Cardiac muscle cell (in vitro differentiated cells and primary cell): ENCODE results near the gene NFYB. TPM values are rescaled to one million over a fixed set of nuclear protein-coding genes. Genes with fewer than 3 reads are reported as not detected.
A peak's percentile ranks its signal among the peaks of the same experiment; 100 is the strongest.
"Not testable (repeated sequence)": the region's sequence is repeated elsewhere in the genome, so short reads cannot be mapped to it uniquely, and the experiment has no call there.

Experiments
- DNase-seq, 2 donors: peaks; one replicate each; pipeline versions ENCODE4 v3.0.0 to v3.0.0-alpha.2; 2010 to 2017; ENCODE audit warnings: low read depth in 1 of 2, low spot score in 1 of 2
- H3K27ac ChIP-seq: fragments of 200-600 bp; sonication (generic); 2 replicates; pipeline ENCODE4 v1.5.1; 2016
- H3K27me3 ChIP-seq: fragments of 200-600 bp; sonication (generic); 2 replicates; pipeline ENCODE4 v1.6.0; 2016; ENCODE audit warnings: control low read depth
- H3K36me3 ChIP-seq: fragments of 200-600 bp; sonication (generic); 2 replicates; pipeline ENCODE4 v1.5.1; 2016; ENCODE audit warnings: control low read depth
- H3K4me1 ChIP-seq: fragments of 200-600 bp; sonication (generic); 2 replicates; pipeline ENCODE4 v1.8.1; 2017; ENCODE audit warnings: low read depth, mild to moderate bottlenecking, mixed run types
- H3K4me3 ChIP-seq: fragments of 200-600 bp; sonication (generic); 2 replicates; pipeline ENCODE4 v1.5.1; 2016; ENCODE audit warnings: mild to moderate bottlenecking
- H3K9me3 ChIP-seq: fragments of 200-600 bp; sonication (generic); 2 replicates; pipeline ENCODE4 v1.5.1; 2017; ENCODE audit warnings: low read depth, mild to moderate bottlenecking, control low read depth
- CTCF ChIP-seq: IDR thresholded peaks from 2 replicates; pipeline ENCODE4 v1.5.1; 2012; ENCODE audit warnings: low read depth, mild to moderate bottlenecking, low read length
- polyA plus RNA-seq: library from polyadenylated mRNA; unstranded; fragments of >200 nt; fragmentation: Nextera tagmentation; extraction: Ambion mirVana; gene quantifications from 2 replicates; pipeline ENCODE4 v1.2.1, GENCODE V29; 2016
- total RNA-seq: library from RNA; depleted of rRNA; stranded (reverse); fragments of >200 nt; gene quantifications from 2 replicates; pipeline ENCODE4 v1.2.3, GENCODE V29; 2016

NFYB gene
- total and polyA plus RNA-seq, 2 experiments from 2014 or later = 115 to 150 TPM

DNA sequence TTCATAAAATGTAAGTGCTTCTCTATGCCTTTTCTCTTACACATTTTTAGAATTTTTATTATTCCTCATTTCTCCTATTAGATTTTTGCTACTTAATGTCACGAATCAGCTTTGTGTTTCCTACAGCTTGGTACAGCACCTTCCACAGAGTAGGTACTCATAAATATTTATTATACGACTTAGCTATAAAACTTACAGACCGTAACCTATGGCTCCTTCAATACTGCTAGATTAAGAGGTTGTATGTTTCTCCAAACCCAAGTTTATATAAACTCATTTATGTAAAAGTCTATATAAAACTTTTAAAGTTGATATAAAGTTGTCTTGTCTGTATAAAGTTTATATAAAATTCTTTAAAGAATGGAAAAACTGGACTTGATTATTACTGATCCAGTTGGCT, 11.5 kb downstream of the NFYB start:
- no peaks in the 10 kb centered on the region for H3K9me3 ChIP-seq
- H3K36me3 ChIP-seq = peaks cover 78% of the 10 kb centered on the region
- H3K4me1 ChIP-seq = peaks cover 29% of the 10 kb centered on the region
- DNase-seq = no peak
- no peak overlapping the region for H3K4me3 ChIP-seq
- H3K27ac ChIP-seq = peak overlapping the region; percentile 8
- no peak for TF ChIP-seq CTCF
- no peaks in the 10 kb centered on the region for H3K27me3 ChIP-seq

DNA sequence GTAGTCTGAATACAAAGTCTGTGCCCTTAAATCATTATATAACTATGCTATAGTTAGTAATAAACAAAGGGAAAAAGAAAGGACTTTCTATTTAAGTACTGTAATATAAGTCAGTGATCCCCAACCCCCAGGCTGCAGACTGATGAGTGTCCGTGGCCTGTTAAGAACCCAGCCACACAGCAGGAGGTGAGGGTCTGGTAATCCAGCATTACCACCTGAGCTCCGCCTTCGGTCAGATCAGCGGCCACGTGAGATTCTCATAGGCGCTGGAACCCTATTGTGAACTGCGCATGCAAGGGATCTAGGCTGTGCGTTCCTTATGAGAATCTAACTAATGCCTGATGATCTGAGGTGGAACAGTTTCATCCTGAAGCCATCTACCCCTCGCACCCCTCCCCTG, 15.7 kb downstream of the NFYB start:
- TF ChIP-seq CTCF = no peak
- H3K27me3 ChIP-seq = no peaks in the 10 kb centered on the region
- peaks cover 86% of the 10 kb centered on the region for H3K36me3 ChIP-seq
- no peak for DNase-seq
- no peak overlapping the region for H3K4me3 ChIP-seq
- H3K9me3 ChIP-seq = no peaks in the 10 kb centered on the region
- H3K27ac ChIP-seq = peak overlapping the region; percentile 67
- H3K4me1 ChIP-seq = peaks cover 16% of the 10 kb centered on the region

DNA sequence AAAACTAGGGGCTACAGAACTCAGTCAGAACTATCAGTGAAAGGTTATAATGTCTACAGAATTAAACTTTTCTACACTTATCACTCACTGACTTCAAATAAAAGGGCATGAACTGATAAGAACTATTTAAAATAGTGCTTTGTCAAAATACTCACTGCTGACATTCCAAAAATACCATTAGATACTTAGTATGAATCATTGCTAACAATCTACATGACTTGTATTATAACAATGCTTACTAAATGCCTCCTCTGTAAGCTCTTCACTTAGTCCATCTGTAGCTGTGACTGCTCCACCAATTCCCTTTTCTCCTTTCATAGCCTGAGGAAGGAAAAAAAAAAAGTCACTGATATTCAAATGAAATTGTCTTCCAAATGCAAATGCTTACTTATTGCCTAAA, 17.0 kb downstream of the NFYB start:
- Histone ChIP-seq H3K27ac (peak overlapping the region; percentile 67), H3K36me3 (peaks cover 79% of the 10 kb centered on the region), H3K4me1 (peaks cover 16% of the 10 kb centered on the region), H3K4me3 (no peak overlapping the region), H3K9me3 (no peaks in the 10 kb centered on the region), H3K27me3 (no peaks in the 10 kb centered on the region)
- TF ChIP-seq CTCF = no peak
- peak in 1 of 2 donors; percentile 57 for DNase-seq

DNA sequence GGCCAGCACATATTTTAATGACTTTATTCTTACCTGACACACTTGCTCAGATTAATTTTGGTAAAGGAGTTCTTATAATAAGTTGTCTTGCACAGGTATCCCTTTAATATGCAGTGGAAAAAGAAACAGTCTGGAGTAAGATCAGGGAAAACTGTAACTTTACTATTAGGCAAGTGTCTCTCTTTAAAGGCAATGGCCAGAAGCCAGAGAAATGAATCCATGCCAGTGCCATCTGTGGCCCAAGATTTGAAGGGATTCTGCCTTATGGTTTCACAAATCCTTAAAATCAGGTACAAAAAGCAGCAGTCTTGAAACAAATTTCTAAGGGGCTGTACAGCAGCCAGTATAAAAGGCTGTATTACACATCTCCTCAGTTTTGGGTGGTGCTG, 22.4 kb downstream of the NFYB start:
- H3K27ac ChIP-seq = peak overlapping the region; percentile 75
- DNase-seq = no peak
- peaks cover 44% of the 10 kb centered on the region for H3K36me3 ChIP-seq
- H3K4me3 ChIP-seq = no peak overlapping the region
- TF ChIP-seq CTCF = no peak
- H3K27me3 ChIP-seq = no peaks in the 10 kb centered on the region
- no peaks in the 10 kb centered on the region for H3K9me3 ChIP-seq
- H3K4me1 ChIP-seq = peaks cover under 1% of the 10 kb centered on the region

DNA sequence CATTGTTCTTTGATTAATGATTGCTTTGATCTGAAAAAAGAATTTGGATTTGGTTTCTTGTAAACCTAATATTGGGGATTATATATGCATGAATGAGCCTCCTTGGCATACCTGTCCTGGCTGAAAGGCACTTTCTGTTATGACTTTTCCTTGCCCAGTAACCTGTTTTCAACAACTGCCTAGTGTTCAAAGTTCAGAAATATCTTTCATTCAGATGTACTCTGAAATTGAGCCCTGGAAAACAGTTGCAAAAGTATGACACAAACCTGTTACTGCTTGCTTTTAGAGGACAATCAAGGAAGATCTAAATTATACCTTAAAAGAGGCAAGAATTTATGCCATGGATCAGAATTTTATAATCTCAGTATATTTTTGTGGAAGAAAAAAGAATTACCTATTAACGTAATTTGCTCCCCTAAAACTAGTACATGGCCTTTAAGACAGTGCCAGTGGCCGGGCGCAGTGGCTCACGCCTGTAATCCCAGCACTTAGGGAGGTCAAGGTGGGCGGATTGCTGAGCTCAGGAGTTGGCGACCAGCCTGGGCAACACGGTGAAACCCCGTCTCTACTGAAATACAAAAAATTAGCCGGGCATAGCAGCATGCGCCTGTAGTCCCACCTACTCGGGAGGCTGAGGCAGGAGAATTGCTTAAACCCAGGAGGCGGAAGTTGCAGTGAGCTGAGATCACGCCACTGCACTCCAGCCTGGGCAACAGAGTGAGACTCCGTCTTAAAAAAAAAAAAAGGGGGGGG, 23.0 kb downstream of the NFYB start:
- not testable (repeated sequence) for H3K4me3 ChIP-seq, H3K27me3 ChIP-seq, DNase-seq, H3K9me3 ChIP-seq, H3K4me1 ChIP-seq
- Histone ChIP-seq H3K36me3 (peaks cover 38% of the 10 kb centered on the region), H3K27ac (peak overlapping the region; percentile 75)

- DNase-seq = no peak
- no peak for TF ChIP-seq CTCF
- Histone ChIP-seq H3K4me3 (no peak overlapping the region), H3K9me3 (no peaks in the 10 kb centered on the region), H3K4me1 (peaks cover 4% of the 10 kb centered on the region), H3K27me3 (no peaks in the 10 kb centered on the region), H3K27ac (no peak overlapping the region), H3K36me3 (no peaks in the 10 kb centered on the region)
Observed at GRCh38 chr12:104109446-104110271, 28.4 kb downstream of the NFYB start.
